Peyer's patch (tissue), 4 donors: ENCODE results near the gene FOXE3.

ENCODE experiments used
- POLR2A ChIP-seq, 2 donors: fragments of 450-650 bp; IDR thresholded peaks; one replicate each; pipeline ENCODE4 v1.5.1; 2017; ENCODE audit warnings: antibody characterized with exemption in 2 of 2, mild to moderate bottlenecking in 2 of 2, moderate library complexity in 2 of 2
- TF ChIP-seq, protein P1 (sequence below), 6 experiments: fragments of 450-650 bp in 4 of 6; fragments of 200-600 bp in 2 of 6; sonication (generic) in 1 of 6; IDR thresholded peaks; one replicate each; pipeline ENCODE4 v1.5.1; 2017 to 2019; ENCODE audit warnings: antibody characterized with exemption in 6 of 6, mild to moderate bottlenecking in 3 of 6, moderate library complexity in 1 of 6

DNA sequence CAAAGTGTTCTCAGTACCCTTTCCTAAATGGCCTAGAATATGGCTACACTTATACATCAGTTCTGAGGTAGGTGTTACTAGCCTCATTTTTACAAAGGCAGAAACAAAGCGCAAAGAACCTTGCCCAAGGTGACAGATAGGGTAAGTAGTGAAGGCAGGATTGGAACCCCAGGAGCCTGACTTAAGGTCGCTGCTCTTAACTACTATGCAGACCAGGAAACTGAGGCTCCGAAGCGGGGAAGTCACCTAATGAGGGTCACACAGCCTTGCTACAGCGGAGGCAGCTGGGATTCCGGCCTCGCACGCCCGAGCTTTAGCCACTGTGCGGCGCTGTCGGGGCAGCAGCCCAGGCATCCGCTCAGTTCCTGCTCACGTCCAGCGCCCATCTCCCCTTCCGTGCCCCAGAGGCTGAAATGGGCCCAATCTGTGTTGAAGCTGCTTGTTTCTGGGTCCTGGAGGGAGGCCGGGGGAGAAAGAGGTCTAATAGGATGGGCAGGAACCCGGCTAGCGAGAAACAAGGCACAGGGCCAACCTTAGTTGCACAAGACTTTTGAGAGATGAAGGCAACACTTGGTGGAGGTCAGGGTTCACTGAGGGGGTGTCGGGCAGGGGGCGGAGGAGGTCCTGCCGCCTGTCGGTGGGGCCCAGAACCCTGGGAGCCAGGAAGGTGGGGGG is 20.4 kb downstream of the FOXE3 start:
- TF ChIP-seq, protein P1, sequence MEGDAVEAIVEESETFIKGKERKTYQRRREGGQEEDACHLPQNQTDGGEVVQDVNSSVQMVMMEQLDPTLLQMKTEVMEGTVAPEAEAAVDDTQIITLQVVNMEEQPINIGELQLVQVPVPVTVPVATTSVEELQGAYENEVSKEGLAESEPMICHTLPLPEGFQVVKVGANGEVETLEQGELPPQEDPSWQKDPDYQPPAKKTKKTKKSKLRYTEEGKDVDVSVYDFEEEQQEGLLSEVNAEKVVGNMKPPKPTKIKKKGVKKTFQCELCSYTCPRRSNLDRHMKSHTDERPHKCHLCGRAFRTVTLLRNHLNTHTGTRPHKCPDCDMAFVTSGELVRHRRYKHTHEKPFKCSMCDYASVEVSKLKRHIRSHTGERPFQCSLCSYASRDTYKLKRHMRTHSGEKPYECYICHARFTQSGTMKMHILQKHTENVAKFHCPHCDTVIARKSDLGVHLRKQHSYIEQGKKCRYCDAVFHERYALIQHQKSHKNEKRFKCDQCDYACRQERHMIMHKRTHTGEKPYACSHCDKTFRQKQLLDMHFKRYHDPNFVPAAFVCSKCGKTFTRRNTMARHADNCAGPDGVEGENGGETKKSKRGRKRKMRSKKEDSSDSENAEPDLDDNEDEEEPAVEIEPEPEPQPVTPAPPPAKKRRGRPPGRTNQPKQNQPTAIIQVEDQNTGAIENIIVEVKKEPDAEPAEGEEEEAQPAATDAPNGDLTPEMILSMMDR (IDR thresholded peaks at IDR 0.05), result peak; percentile 61 to 90 (median 82)
- no peak for TF ChIP-seq POLR2A (IDR thresholded peaks at IDR 0.05)
